ENCODE data around the gene PKP1.

DNA sequence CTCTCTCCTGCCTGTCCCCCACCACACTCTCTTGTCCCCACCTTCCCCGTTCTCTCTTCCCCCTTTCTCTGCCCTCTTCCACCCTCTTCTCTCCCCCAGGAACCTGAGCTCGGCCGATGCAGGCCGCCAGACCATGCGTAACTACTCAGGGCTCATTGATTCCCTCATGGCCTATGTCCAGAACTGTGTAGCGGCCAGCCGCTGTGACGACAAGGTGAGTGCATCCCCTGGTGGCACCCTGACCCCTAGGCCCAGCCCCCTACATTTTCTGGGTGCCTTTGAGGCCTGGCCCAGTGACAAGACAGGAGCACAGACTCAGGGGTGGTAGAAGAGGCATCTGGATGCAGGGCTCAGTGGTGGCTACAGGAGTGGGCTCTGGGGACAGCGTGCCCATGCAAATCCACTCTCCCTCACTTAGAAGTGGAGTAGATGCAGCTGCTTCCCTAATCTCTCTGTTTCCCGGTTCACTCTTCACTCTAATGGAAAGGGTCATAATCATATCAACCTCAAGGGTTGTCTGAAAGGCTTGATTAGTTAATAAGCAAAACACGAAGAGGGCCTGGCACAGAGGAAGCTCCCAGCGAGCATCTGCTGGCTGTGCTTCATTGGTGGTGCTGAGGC, 37.0 kb downstream of the PKP1 start:
- TF ChIP-seq CREB1 (CRISPR knock-in tag; IDR thresholded peaks at IDR 0.05; ENCODE audit: low read depth): no peak
- TF ChIP-seq, protein P1, sequence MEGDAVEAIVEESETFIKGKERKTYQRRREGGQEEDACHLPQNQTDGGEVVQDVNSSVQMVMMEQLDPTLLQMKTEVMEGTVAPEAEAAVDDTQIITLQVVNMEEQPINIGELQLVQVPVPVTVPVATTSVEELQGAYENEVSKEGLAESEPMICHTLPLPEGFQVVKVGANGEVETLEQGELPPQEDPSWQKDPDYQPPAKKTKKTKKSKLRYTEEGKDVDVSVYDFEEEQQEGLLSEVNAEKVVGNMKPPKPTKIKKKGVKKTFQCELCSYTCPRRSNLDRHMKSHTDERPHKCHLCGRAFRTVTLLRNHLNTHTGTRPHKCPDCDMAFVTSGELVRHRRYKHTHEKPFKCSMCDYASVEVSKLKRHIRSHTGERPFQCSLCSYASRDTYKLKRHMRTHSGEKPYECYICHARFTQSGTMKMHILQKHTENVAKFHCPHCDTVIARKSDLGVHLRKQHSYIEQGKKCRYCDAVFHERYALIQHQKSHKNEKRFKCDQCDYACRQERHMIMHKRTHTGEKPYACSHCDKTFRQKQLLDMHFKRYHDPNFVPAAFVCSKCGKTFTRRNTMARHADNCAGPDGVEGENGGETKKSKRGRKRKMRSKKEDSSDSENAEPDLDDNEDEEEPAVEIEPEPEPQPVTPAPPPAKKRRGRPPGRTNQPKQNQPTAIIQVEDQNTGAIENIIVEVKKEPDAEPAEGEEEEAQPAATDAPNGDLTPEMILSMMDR (conservative IDR thresholded peaks at IDR 0.05; ENCODE audit: low read depth in 2 of 2): no peak
- TF ChIP-seq EZH2phosphoT487 (IDR thresholded peaks at IDR 0.05; ENCODE audit: unreplicated experiment): no peak
- no peak for TF ChIP-seq POLR2AphosphoS5 (IDR thresholded peaks at IDR 0.05; ENCODE audit: low read depth)
- no peak for TF ChIP-seq EZH2 (IDR thresholded peaks at IDR 0.05; ENCODE audit: low read depth, unreplicated experiment)
- no peak for TF ChIP-seq ZNF331 (CRISPR knock-in tag; IDR thresholded peaks at IDR 0.05; ENCODE audit: low read depth)
- TF ChIP-seq, protein P2, sequence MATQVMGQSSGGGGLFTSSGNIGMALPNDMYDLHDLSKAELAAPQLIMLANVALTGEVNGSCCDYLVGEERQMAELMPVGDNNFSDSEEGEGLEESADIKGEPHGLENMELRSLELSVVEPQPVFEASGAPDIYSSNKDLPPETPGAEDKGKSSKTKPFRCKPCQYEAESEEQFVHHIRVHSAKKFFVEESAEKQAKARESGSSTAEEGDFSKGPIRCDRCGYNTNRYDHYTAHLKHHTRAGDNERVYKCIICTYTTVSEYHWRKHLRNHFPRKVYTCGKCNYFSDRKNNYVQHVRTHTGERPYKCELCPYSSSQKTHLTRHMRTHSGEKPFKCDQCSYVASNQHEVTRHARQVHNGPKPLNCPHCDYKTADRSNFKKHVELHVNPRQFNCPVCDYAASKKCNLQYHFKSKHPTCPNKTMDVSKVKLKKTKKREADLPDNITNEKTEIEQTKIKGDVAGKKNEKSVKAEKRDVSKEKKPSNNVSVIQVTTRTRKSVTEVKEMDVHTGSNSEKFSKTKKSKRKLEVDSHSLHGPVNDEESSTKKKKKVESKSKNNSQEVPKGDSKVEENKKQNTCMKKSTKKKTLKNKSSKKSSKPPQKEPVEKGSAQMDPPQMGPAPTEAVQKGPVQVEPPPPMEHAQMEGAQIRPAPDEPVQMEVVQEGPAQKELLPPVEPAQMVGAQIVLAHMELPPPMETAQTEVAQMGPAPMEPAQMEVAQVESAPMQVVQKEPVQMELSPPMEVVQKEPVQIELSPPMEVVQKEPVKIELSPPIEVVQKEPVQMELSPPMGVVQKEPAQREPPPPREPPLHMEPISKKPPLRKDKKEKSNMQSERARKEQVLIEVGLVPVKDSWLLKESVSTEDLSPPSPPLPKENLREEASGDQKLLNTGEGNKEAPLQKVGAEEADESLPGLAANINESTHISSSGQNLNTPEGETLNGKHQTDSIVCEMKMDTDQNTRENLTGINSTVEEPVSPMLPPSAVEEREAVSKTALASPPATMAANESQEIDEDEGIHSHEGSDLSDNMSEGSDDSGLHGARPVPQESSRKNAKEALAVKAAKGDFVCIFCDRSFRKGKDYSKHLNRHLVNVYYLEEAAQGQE (IDR thresholded peaks at IDR 0.05; ENCODE audit: unreplicated experiment): no peak
- TF ChIP-seq STAT1 (IDR thresholded peaks at IDR 0.05; ENCODE audit: unreplicated experiment): no peak
- TF ChIP-seq, protein P3, sequence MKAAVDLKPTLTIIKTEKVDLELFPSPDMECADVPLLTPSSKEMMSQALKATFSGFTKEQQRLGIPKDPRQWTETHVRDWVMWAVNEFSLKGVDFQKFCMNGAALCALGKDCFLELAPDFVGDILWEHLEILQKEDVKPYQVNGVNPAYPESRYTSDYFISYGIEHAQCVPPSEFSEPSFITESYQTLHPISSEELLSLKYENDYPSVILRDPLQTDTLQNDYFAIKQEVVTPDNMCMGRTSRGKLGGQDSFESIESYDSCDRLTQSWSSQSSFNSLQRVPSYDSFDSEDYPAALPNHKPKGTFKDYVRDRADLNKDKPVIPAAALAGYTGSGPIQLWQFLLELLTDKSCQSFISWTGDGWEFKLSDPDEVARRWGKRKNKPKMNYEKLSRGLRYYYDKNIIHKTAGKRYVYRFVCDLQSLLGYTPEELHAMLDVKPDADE (IDR thresholded peaks at IDR 0.05): no peak
